Subcutaneous adipose tissue (tissue), 4 donors: ENCODE data around the gene MRNIP. TPM values are rescaled to one million over a fixed set of nuclear protein-coding genes. Genes with fewer than 3 reads are reported as not detected.

Experiments used
- total RNA-seq, 4 donors: library from RNA; depleted of rRNA; stranded (reverse); fragments of >200 nt; gene quantifications; one replicate each; pipeline ENCODE4 v1.1.0, GENCODE V29; 2016
- TF ChIP-seq, protein P1 (sequence below): fragments of 450-650 bp; IDR thresholded peaks from one replicate; pipeline ENCODE4 v1.5.1; 2016; ENCODE audit warnings: low read depth, mild to moderate bottlenecking, control low read depth, antibody characterized with exemption, moderate library complexity

The MRNIP gene
- total RNA-seq, 4 donors from 2014 or later, result 14.5 to 46.0 (median 31.0) TPM

DNA sequence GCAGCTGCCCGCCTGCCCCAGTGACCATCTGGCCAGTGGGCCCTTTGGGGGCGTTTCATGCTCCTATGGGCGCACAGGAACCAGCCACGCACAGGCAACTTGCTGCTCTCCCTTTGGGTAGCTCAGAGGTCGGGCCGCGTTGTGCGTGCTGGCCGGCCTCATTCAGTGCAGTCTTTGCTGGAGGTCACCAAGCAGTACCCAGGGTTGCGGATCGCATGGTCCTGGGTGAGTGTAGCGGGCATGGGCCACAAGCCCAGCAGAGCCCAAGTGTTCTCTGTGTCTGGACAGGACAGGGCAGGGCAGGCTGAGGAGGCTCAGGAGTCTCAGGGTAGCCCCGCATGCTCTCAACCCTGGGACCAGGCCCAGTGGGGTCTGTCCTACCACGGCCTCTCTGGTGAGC, 9.9 kb upstream of the MRNIP start:
- TF ChIP-seq, protein P1, sequence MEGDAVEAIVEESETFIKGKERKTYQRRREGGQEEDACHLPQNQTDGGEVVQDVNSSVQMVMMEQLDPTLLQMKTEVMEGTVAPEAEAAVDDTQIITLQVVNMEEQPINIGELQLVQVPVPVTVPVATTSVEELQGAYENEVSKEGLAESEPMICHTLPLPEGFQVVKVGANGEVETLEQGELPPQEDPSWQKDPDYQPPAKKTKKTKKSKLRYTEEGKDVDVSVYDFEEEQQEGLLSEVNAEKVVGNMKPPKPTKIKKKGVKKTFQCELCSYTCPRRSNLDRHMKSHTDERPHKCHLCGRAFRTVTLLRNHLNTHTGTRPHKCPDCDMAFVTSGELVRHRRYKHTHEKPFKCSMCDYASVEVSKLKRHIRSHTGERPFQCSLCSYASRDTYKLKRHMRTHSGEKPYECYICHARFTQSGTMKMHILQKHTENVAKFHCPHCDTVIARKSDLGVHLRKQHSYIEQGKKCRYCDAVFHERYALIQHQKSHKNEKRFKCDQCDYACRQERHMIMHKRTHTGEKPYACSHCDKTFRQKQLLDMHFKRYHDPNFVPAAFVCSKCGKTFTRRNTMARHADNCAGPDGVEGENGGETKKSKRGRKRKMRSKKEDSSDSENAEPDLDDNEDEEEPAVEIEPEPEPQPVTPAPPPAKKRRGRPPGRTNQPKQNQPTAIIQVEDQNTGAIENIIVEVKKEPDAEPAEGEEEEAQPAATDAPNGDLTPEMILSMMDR, result no peak

DNA sequence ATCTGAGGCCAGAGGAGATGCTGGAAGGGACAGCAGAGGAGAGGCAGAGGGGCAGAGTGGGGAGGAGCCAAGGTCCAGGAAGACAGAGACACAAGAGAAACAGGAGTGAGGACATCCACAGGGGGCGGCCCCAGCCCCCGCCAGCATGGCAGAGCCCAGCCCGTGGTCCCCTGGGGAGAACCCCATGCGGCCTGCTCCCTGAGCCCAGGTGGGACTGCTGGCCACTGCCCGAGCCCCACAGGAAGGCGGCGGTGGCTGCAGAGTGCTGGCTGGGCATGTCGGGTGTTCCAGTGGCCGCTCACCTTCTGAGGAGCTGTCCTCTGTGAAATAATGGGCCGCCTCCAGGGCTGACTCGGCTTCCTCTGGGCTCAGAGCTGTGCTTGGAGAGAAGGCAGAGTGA, 8.9 kb upstream of the MRNIP start:
- TF ChIP-seq, protein P1, result no peak

DNA sequence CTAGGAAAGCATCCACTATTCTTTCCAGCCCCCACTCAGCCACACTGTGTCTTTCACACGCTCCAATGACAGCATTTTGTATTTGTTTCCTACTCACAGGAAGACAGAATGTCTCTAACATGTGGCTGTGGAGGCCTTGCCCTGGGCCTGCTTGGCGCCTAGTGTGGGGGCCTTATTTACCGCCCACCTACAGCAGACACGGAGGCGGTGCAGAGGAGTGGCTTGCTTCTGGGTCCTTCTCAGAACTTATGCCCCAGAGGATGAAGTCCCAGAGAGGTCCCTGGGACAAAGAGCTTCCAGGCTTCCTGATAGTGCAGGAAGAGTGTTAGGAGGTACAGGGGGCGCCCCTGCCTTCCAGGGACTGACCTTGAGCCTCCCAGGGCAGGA, 8.5 kb upstream of the MRNIP start:
- TF ChIP-seq, protein P1, result no peak

DNA sequence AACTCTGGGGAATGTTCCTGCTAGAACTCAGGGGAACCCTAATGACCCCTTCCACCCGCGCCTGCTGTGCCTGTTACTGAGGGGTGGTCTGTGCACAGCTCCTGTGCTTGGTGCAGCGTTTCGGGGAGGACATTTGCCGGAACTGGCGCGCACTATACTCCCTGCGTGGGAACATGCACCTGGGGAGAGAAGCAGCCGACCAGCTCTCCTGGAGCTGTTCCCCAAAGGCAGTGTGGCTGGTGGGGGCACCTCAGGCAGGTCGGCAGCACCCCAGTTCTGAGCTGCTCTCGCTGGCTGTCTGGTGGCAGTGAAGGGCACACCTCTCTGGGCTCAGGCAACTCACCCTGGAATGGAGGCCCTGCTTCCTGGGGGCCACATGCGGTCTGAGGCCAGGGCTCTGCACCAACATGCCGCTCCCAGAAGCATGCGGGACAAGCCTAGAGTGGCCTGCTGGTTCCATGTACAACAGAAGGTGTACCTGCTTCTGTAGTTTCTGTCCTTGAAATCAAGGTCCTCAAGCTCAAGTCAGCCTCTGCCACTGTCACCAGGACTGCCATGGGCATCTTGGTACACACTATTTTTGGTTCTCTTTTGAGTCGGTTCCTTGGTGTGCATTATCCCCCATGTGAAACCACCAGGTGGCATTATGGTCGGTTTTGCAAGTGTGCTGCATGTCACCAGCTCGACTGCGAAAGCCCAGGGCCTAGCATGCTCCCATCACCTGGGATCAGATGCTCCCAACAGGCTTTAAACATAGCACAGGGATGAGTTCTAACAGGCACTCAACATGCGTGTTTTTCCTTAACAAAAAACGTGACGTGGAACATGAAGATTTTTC, 7.8 kb upstream of the MRNIP start:
- TF ChIP-seq, protein P1, result no peak

GRCh38 chr5:179865491-179866240, 7.0 kb upstream of the MRNIP start:
- TF ChIP-seq, protein P1, result no peak

GRCh38 chr5:179864686-179865085, 6.1 kb upstream of the MRNIP start:
- TF ChIP-seq, protein P1, result no peak

GRCh38 chr5:179863449-179864085, 5.0 kb upstream of the MRNIP start:
- TF ChIP-seq, protein P1, result no peak
